8988T (cell line): ENCODE results near the gene KDM4B.

ENCODE experiments used
- DNase-seq: peaks from one replicate; pipeline ENCODE4 v3.0.0; 2011

KDM4B gene

GRCh38 chr19:5052945-5053485 is 84.1 kb downstream of the KDM4B start:
- DNase-seq = no peak

GRCh38 chr19:5053661-5054060 is 84.7 kb downstream of the KDM4B start:
- no peak for DNase-seq

GRCh38 chr19:5054551-5055456 is 85.9 kb downstream of the KDM4B start:
- DNase-seq = no peak

DNA sequence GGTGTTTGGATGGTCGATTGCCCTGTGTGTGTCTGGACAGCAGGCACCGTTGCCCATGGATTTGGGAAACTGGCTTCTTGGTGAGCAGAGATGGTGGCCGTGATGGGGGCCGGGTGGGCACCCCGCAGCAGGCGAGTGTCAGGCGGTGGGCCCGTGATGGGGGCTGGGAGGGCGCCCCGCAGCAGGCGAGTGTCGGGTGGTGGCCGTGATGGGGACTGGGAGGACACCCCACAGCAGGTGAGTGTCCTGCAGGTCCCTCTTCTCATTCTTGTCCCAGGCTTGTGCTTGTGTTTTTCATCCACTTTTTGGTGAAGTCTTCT is 86.5 kb downstream of the KDM4B start:
- DNase-seq = no peak

GRCh38 chr19:5057860-5058259 is 88.9 kb downstream of the KDM4B start:
- peak; percentile 91 for DNase-seq

GRCh38 chr19:5058521-5059212 is 89.8 kb downstream of the KDM4B start:
- DNase-seq = no peak

DNA sequence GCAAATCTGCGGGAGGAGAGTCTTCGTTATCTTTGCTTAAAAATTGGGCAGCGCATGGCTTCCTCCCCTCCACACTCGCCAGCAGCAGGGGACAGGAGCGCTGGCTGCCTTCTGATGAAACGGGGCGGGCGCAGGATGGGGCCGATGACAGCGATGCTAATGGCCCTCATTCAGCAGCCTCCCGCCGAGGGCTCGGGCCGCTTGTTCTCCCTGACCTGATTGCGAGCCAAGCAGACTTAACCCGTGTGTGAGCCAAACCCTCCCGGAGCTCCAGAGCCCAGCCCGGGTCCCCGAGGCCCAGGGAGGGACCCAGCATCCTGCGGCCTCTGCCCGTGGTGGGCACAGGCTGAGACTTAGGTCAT is 90.3 kb downstream of the KDM4B start:
- DNase-seq = no peak

DNA sequence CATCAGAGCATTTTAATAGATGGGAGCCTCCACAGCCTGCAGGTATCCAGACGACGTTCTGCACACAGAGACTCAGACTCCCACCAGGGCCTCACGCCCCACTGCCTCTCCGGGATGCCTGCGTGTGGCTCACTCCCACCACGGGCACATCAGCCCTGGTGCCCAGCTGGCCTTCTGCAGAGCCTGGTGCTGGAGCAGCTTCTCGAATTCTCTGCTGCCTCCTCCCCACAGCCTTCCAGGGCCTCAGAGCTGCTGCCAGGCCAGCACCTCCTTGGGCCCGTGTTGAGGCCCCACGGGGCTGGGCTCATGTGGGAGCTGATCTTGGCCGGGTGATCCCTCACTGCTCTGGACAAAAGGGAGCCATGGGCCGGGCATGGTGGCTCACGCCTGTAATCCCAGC is 90.9 kb downstream of the KDM4B start:
- DNase-seq = no peak

GRCh38 chr19:5062195-5062594 is 93.3 kb downstream of the KDM4B start:
- no peak for DNase-seq

DNA sequence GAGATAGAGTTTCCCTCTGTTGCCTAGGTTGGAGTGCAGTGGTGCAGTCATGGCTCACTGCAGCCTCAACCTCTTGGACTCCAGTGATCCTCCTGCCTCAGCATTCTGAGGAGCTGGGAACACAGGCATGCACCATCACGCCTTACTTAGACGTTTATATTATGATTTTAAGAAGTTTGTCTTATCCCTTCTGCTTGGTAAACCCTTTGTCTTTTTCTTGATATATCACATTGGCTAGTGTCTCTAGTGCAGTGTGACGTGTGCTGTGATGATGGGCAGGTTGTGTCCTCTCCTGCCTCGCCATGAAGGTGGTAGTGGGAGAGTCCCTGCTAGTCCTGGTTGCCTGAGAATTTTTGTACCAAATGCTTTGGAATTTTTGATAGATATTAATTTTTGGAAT is 93.9 kb downstream of the KDM4B start:
- no peak for DNase-seq

DNA sequence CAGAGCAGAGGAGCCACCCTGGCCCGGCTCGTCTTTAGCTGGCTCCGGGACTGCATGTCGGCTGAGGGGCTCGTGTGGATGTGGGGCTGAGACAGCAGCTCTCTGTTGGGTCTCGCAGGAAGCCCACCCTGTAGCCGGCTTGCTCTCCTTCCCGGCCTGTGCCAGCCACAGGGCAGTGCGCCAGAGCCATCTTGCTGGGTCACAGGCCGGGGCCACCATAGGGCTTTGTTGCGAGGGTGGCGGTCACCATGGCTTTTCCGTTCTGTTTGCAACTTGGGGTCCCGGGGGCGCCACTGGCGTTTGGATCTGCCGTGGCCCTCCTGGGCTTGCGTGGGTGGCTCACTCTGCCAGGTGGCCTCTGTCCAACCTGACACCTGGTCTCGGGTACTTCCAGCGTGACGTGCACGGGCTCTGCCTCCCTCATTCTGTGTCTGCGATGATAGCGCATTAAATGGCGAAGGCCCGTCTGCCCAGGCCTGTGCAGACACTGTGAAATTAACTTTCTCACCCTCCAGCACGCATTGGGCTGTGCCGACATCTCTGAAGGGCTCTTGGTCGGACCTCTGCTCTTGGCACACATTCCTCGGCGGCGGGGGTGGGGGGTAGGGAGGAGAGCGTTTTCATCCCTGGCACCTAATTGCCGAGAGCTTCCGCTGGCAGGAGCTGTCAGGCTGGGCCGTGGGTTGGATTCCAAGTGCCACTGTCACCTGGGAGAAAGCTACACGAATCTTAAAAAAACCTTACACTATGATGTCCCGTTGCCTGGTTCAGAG is 95.1 kb downstream of the KDM4B start:
- no peak for DNase-seq

DNA sequence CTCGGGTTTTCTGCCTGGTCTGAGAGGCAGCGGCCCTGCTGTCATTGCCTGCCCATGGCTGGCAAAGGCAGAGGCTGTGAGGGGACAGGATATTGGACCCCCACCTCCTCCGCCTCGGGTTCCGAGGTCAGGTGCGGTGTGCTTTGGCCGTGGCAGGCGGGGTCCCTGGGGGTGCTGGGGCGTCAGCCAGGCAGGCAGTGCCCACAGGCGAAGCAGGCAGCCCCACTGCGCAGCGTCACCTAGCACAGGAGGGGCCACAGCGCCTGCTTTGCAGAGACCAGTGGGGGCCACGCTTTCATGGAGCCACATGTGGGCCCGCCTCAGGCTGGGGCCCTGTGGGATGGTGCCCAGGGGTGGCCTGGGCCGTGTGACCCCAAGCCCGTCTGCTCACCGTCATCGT is 96.0 kb downstream of the KDM4B start:
- DNase-seq = no peak

- DNase-seq = no peak
These were observed 96.8 kb downstream of the KDM4B start for GRCh38 chr19:5065663-5066093.

DNA sequence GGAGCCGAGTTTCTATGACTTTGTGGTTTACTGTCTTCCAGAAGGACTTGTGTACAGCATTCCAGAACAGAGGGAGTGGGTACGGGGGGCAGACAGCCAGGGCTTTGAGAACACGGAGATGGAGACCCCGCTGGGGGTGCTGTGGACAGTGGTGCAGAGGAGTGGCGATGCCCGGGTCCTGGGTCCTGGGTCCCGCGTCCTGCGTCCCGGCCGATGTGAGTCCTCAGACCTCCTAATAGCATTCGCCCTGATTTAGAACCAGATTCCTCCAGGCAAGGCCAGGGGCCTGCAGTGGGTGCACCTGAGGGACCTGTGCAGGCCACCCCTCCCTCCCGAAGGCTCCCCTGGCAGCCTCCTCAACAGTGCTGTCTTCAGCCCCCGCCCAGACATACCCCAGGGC is 97.9 kb downstream of the KDM4B start:
- DNase-seq = no peak

DNA sequence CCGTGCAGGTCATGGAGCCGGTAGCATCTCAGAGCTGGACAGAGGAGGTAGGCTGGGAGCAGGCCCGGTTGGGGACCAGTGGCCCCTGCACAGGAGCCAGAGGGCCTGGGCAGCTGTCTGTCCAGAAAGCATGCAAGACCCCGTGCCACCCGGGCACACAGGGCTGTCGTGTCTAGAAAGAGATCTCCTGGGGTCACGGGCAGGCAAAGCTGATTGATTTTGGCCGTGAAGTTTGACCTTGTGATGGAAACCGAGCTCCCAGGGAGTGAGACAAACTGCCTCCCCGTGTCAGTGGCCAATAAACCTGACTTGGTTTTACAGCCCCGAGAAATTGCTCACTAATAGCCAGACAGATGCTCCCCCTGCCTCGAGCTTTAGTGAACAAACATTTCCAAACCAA is 98.8 kb downstream of the KDM4B start:
- no peak for DNase-seq

GRCh38 chr19:5068233-5069072 is 99.5 kb downstream of the KDM4B start:
- no peak for DNase-seq

DNA sequence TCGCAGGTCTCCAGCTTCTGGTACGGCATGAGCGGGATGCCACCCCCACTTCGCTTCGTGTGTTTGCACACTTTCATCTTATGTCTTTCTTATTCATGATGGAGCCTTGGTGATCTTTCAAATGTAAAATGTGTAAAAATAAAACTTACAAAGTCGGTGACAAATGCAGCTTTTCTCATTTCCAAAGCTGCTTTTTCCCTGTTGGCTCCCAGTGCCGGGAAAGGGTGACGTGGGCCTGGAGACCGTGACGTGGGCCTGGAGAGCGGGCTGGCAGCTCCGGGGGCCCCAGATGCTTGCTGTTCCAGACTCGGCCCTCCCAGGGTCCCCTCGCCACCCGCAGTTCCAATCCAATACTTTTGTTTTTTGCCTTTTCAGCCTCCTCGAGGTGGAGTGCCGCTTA is 101.4 kb downstream of the KDM4B start:
- no peak for DNase-seq

DNA sequence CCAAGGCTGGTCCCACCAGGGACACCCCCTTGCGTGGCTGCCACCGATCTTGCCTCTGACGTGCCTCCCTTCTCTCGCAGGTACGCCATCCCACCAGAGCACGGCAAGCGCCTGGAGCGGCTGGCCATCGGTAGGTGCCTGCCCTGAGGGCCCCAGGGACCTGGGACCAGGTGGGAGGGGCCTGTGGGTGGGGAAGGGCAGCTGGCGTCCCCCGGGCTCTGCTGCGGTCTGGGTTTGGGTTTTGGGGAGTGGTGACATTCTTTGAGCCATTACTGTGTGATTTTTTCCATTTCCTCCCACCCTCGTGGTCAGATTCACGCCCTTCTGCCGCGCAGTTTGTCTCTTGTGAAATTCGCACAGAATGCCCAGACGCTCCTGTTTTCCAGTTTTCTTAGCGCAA is 102.0 kb downstream of the KDM4B start:
- DNase-seq = no peak

GRCh38 chr19:5071579-5071978 is 102.7 kb downstream of the KDM4B start:
- no peak for DNase-seq

GRCh38 chr19:5072115-5072514 is 103.2 kb downstream of the KDM4B start:
- no peak for DNase-seq

DNA sequence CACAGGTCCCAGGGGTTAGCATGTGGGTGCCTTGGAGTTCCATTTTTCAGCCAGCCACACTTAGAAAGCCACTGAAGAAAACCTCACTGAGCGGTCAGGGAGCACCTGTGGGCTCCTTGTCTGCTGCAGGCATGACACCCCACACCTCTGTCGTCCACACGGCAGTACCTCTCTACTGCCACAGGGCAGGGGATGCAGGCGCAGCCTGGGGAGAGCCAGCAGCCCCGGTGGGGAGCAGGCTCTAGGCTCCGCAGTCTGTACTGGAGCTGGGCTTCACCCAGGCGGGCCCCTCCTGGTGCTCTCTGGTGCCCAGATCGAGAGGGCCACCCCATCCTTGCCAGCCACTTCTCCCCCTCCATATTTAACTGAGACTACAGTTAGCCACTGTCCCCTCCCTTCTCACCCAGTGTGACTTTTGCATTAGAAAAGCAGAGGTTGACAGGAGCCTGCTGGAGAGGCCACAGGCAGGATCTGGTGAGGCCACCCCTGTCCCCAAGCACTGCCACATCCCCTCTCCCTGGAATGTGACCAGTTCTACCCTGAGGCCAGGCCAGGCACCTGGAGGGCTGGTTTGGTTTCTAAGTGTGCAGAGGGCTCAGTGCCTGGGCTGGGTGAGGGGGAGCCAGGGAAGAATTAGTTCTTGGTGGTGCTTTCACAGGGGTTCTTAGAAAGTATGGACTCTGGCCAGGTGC is 104.4 kb downstream of the KDM4B start:
- no peak for DNase-seq

GRCh38 chr19:5074407-5074806 is 105.5 kb downstream of the KDM4B start:
- DNase-seq = no peak
